H1 (cell line): ENCODE data around the gene NKTR. TPM values are rescaled to one million over a fixed set of nuclear protein-coding genes. Genes with fewer than 3 reads are reported as not detected.

Source experiments
- CTCF ChIA-PET: fragments of 300-600 bp; sonication (Branson Sonifier 250); formaldehyde crosslinking; loops from one replicate; lab custom pipeline; 2021; ENCODE audit not compliant: partially characterized antibody; lab: Charles Lee
- POLR2A ChIA-PET: fragments of 300-600 bp; sonication (Branson Sonifier 250); formaldehyde crosslinking; loops from one replicate; lab custom pipeline; 2021; ENCODE audit warnings: inconsistent platforms; ENCODE audit not compliant: partially characterized antibody; lab: Charles Lee
- DNase-seq, 2 experiments: peaks; one replicate each; pipeline versions ENCODE4 v3.0.0 to v3.0.0-alpha.2; 2010 to 2022; ENCODE audit warnings: low spot score in 2 of 2, low read depth in 1 of 2, mixed read lengths in 1 of 2
- FAIRE-seq: peaks from 2 replicates; lab custom pipeline; 2011; peaks lifted over from hg19 to GRCh38; lab: Jason Lieb, UNC
- H2AFZ ChIP-seq: 2 replicates; pipeline ENCODE4 v1.8.1; 2012; ENCODE audit warnings: low read length, inconsistent platforms
- H2AK5ac ChIP-seq: 2 replicates; pipeline ENCODE4 v1.6.1; 2013; ENCODE audit warnings: low read depth, low read length
- H2BK120ac ChIP-seq: replicated peaks from 2 replicates; pipeline ENCODE3; 2013; ENCODE audit warnings: low read depth, low read length, inconsistent platforms
- H2BK12ac ChIP-seq: 2 replicates; pipeline ENCODE4 v1.6.1; 2013; ENCODE audit warnings: low read depth, low read length
- H2BK15ac ChIP-seq: 2 replicates; pipeline ENCODE4 v1.6.1; 2013; ENCODE audit warnings: low read length
- H2BK20ac ChIP-seq: 2 replicates; pipeline ENCODE4 v1.6.1; 2013; ENCODE audit warnings: low read length
- H2BK5ac ChIP-seq: 2 replicates; pipeline ENCODE4 v1.6.1; 2013; ENCODE audit warnings: low read depth, low read length
- H3K14ac ChIP-seq: 2 replicates; pipeline ENCODE4 v1.6.1; 2013; ENCODE audit warnings: inconsistent platforms; ENCODE audit not compliant: insufficient read length
- H3K18ac ChIP-seq: 2 replicates; pipeline ENCODE4 v1.6.1; 2013; ENCODE audit warnings: low read length; ENCODE audit errors: extremely low read depth
- H3K23ac ChIP-seq: 2 replicates; pipeline ENCODE4 v1.6.1; 2013; ENCODE audit warnings: inconsistent platforms; ENCODE audit not compliant: insufficient read length
- H3K23me2 ChIP-seq: 2 replicates; pipeline ENCODE4 v1.6.1; 2013; ENCODE audit warnings: low read depth, low read length
- H3K27ac ChIP-seq: 2 replicates; pipeline ENCODE4 v1.6.1; 2011; ENCODE audit warnings: low read depth, low read length, inconsistent platforms
- H3K27me3 ChIP-seq, 4 experiments: replicated peaks in 1 of 4; 1 replicate in 1 of 4; 2 replicates in 3 of 4; pipeline versions ENCODE4 v1.6.1 to v1.8.1; 2011 to 2013; ENCODE audit warnings: low read length in 3 of 4, mild to moderate bottlenecking in 3 of 4, inconsistent platforms in 2 of 4, mixed read lengths in 2 of 4, moderate library complexity in 1 of 4; ENCODE audit not compliant: control insufficient read depth in 3 of 4, insufficient read depth in 3 of 4; ENCODE audit errors: extremely low read depth in 1 of 4
- H3K36me3 ChIP-seq, 4 experiments: 2 replicates each; pipeline versions ENCODE4 v1.6.1 to v1.8.1; 2011 to 2013; ENCODE audit warnings: mild to moderate bottlenecking in 4 of 4, low read length in 3 of 4, moderate library complexity in 2 of 4, control low read depth in 1 of 4, inconsistent platforms in 1 of 4; ENCODE audit not compliant: insufficient read depth in 4 of 4, control insufficient read depth in 2 of 4
- H3K4ac ChIP-seq: replicated peaks from 2 replicates; pipeline ENCODE3; 2013; ENCODE audit warnings: low read length, low read depth, mixed read lengths, inconsistent platforms; ENCODE audit not compliant: insufficient read length
- H3K4me1 ChIP-seq, 4 experiments: replicated peaks in 1 of 4; 1 replicate in 1 of 4; 2 replicates in 3 of 4; pipeline versions ENCODE4 v1.6.1 to v1.8.1; 2011 to 2013; ENCODE audit warnings: low read length in 3 of 4, inconsistent platforms in 2 of 4, mixed read lengths in 1 of 4; ENCODE audit not compliant: insufficient read depth in 4 of 4, control insufficient read depth in 3 of 4
- H3K4me2 ChIP-seq, 2 experiments: 2 replicates each; pipeline versions ENCODE4 v1.6.1 to v1.8.1; 2011 to 2013; ENCODE audit warnings: low read depth in 2 of 2, low read length in 2 of 2, control low read depth in 1 of 2, inconsistent platforms in 1 of 2, mild to moderate bottlenecking in 1 of 2; ENCODE audit not compliant: insufficient read depth in 1 of 2
- H3K4me3 ChIP-seq, 4 experiments: fragments of 200-600, 300-600 bp in 1 of 4; sonication (generic), shearing (Covaris generic), sonication (Bioruptor Twin) in 1 of 4; 2 replicates each; pipeline versions ENCODE4 v1.5.1 to v1.8.1; 2011 to 2016; ENCODE audit warnings: low read length in 4 of 4, low read depth in 3 of 4, control low read depth in 2 of 4, inconsistent platforms in 2 of 4, mild to moderate bottlenecking in 2 of 4, mixed read lengths in 1 of 4, moderate library complexity in 1 of 4; ENCODE audit not compliant: insufficient read depth in 2 of 4; ENCODE audit errors: extremely low read depth in 1 of 4
- H3K56ac ChIP-seq: replicated peaks from 2 replicates; pipeline ENCODE3; 2013; ENCODE audit warnings: low read depth, mild to moderate bottlenecking, mixed read lengths, low read length, inconsistent platforms; ENCODE audit not compliant: insufficient read length
- H3K79me1 ChIP-seq: 2 replicates; pipeline ENCODE4 v1.6.1; 2013; ENCODE audit warnings: low read depth, low read length, control low read depth
- H3K79me2 ChIP-seq, 2 experiments: 2 replicates each; pipeline versions ENCODE4 v1.6.1 to v1.8.1; 2012 to 2013; ENCODE audit warnings: low read length in 2 of 2, mild to moderate bottlenecking in 2 of 2, inconsistent platforms in 1 of 2; ENCODE audit not compliant: insufficient read depth in 2 of 2, control insufficient read depth in 1 of 2
- H3K9ac ChIP-seq, 4 experiments: replicated peaks in 1 of 4; 1 replicate in 1 of 4; 2 replicates in 3 of 4; pipeline versions ENCODE4 v1.6.1 to v1.8.1; 2011 to 2013; ENCODE audit warnings: low read depth in 3 of 4, low read length in 3 of 4, control low read depth in 2 of 4, mild to moderate bottlenecking in 2 of 4, moderate library complexity in 2 of 4, inconsistent platforms in 1 of 4; ENCODE audit errors: extremely low read depth in 1 of 4
- H3K9me3 ChIP-seq, 2 experiments: 2 replicates each; pipeline versions ENCODE4 v1.6.1 to v1.8.1; 2012 to 2013; ENCODE audit warnings: mild to moderate bottlenecking in 2 of 2, moderate library complexity in 2 of 2, control low read depth in 1 of 2, inconsistent platforms in 1 of 2, low read depth in 1 of 2, low read length in 1 of 2, mixed read lengths in 1 of 2; ENCODE audit not compliant: insufficient read depth in 2 of 2
- H4K20me1 ChIP-seq, 2 experiments: replicated peaks in 1 of 2; 2 replicates each; pipeline versions ENCODE3 to v1.8.1; 2011 to 2013; ENCODE audit warnings: inconsistent platforms in 2 of 2, low read length in 2 of 2, mild to moderate bottlenecking in 1 of 2; ENCODE audit not compliant: insufficient read depth in 2 of 2, control insufficient read depth in 1 of 2
- H4K5ac ChIP-seq: 2 replicates; pipeline ENCODE4 v1.6.1; 2013; ENCODE audit warnings: low read length, low read depth, mixed read lengths, inconsistent platforms; ENCODE audit not compliant: insufficient read length
- H4K8ac ChIP-seq: 2 replicates; pipeline ENCODE4 v1.8.0; 2013; ENCODE audit warnings: mild to moderate bottlenecking, moderate library complexity, low read length, inconsistent platforms; ENCODE audit not compliant: insufficient read depth; ENCODE audit errors: extremely low read depth
- H4K91ac ChIP-seq: replicated peaks from 2 replicates; pipeline ENCODE3; 2013; ENCODE audit warnings: low read length, mixed read lengths, inconsistent platforms; ENCODE audit not compliant: insufficient read length
- CHD2 ChIP-seq: IDR thresholded peaks from 2 replicates; pipeline ENCODE4 v1.6.1; 2012; ENCODE audit warnings: low read length, improper control_type of control experiment
- MAFK ChIP-seq: IDR thresholded peaks from 2 replicates; pipeline ENCODE4 v1.6.1; 2012; ENCODE audit warnings: low read depth, mild to moderate bottlenecking, improper control_type of control experiment, low read length
- SP4 ChIP-seq: IDR thresholded peaks from 2 replicates; pipeline ENCODE4 v1.6.1; 2012; ENCODE audit warnings: low read length, inconsistent platforms
- WGBS, 2 experiments: shearing (Covaris generic) in 1 of 2; methylation state at CpG; one replicate each; pipeline versions ENCODE4 v1.1.6 to v1.1.7; 2013 to 2015; ENCODE audit warnings: low lambda C conversion rate in 2 of 2, mixed read lengths in 2 of 2, inconsistent platforms in 1 of 2, low coverage in 1 of 2, missing lambda C conversion rate in 1 of 2; ENCODE audit not compliant: insufficient replicate concordance in 2 of 2, insufficient coverage in 1 of 2, insufficient read length in 1 of 2; ENCODE audit errors: extremely low coverage in 1 of 2, missing lambda C conversion rate in 1 of 2; 5-methylcytosine and 5-hydroxymethylcytosine counted together
- polyA plus RNA-seq, 7 experiments: library from polyadenylated mRNA; depleted of rRNA in 3 of 7; stranded (reverse) in 5 of 7; unstranded in 2 of 7; fragments of >200 nt in 5 of 7; fragments of 200-250 nt in 2 of 7; gene quantifications; 1 replicate in 5 of 7; 2 replicates in 1 of 7; 4 replicates in 1 of 7; pipeline versions ENCODE4 v1.2.1 to v1.2.3, GENCODE V29; 2011 to 2013; ENCODE audit warnings: missing spikeins in 2 of 7, mixed read lengths in 2 of 7
- total RNA-seq: library from RNA; stranded (reverse); fragmentation: NEBNext Ultra II Directional; extraction: Animal tissue kit (Norgen Biotek cat#: 25700); gene quantifications from 2 replicates; pipeline ENCODE4 v1.2.1, GENCODE V29; 2021
- TF ChIP-seq, protein P1 (sequence below), 3 experiments: IDR thresholded peaks; 1 replicate in 2 of 3; 2 replicates in 1 of 3; pipeline versions ENCODE4 v1.5.1 to v1.6.1; 2011; ENCODE audit warnings: low read length in 3 of 3, mild to moderate bottlenecking in 3 of 3, inconsistent platforms in 2 of 3, low read depth in 1 of 3, moderate library complexity in 1 of 3; ENCODE audit not compliant: insufficient read depth in 1 of 3; ENCODE audit errors: control extremely low read depth in 1 of 3

Gene NKTR
- total and polyA plus RNA-seq, 2 of the 8 experiments (the other 6 are each of a cell fraction or from before 2014, with no cell fraction given), result 24.1 to 62.2 TPM

GRCh38 chr3:42686832-42687650 is 86.6 kb downstream of the NKTR start:
- no peak overlapping the region for H3K9ac ChIP-seq
- H3K4me1 ChIP-seq, result peaks cover 0 to 10% (median 4%) of the 10 kb centered on the region in 4 experiments; a peak in 4 of 7 replicates
- H4K8ac ChIP-seq, result no peak overlapping the region
- H3K18ac ChIP-seq, result no peak overlapping the region
- H4K20me1 ChIP-seq, result no peaks in the 10 kb centered on the region
- no peak overlapping the region for H3K4me2 ChIP-seq
- H4K91ac ChIP-seq, result no peak overlapping the region
- H3K27me3 ChIP-seq, result no peaks in the 10 kb centered on the region
- H3K9me3 ChIP-seq, result no peaks in the 10 kb centered on the region
- no peaks in the 10 kb centered on the region for H3K79me1 ChIP-seq
- no peaks in the 10 kb centered on the region for H3K23me2 ChIP-seq
- H3K27ac ChIP-seq, result no peak overlapping the region
- H2BK15ac ChIP-seq, result no peak overlapping the region
- no peak overlapping the region for H2AFZ ChIP-seq
- H3K56ac ChIP-seq, result no peak overlapping the region
- no peak overlapping the region; the same call in 1 of the 2 replicates for H2BK5ac ChIP-seq
- 96% methylated on average over 7 of the region's 7 CpGs; no CpG with 5 or more reads in 1 of the 2 experiments for WGBS, 2 experiments
- POLR2A ChIA-PET, result interaction anchor here (1.0 kb wide), 1 partner anchor 26 kb away, joined by 4 read pairs; no protein-coding TSS in a partner anchor
- no peak overlapping the region for H2BK20ac ChIP-seq
- no peak for DNase-seq
- no peaks in the 10 kb centered on the region for H3K79me2 ChIP-seq
- no peak overlapping the region for H3K23ac ChIP-seq
- H3K4me3 ChIP-seq, result no peak overlapping the region
- H4K5ac ChIP-seq, result no peak overlapping the region
- H2BK12ac ChIP-seq, result no peak overlapping the region
- H3K14ac ChIP-seq, result no peak overlapping the region
- no peak overlapping the region for H3K4ac ChIP-seq
- TF ChIP-seq, protein P1, sequence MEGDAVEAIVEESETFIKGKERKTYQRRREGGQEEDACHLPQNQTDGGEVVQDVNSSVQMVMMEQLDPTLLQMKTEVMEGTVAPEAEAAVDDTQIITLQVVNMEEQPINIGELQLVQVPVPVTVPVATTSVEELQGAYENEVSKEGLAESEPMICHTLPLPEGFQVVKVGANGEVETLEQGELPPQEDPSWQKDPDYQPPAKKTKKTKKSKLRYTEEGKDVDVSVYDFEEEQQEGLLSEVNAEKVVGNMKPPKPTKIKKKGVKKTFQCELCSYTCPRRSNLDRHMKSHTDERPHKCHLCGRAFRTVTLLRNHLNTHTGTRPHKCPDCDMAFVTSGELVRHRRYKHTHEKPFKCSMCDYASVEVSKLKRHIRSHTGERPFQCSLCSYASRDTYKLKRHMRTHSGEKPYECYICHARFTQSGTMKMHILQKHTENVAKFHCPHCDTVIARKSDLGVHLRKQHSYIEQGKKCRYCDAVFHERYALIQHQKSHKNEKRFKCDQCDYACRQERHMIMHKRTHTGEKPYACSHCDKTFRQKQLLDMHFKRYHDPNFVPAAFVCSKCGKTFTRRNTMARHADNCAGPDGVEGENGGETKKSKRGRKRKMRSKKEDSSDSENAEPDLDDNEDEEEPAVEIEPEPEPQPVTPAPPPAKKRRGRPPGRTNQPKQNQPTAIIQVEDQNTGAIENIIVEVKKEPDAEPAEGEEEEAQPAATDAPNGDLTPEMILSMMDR (IDR thresholded peaks at IDR 0.05; ENCODE audit: control extremely low read depth in 1 of 3, insufficient read depth in 1 of 3, low read depth in 1 of 3, low read length in 3 of 3), result no peak
- no peak for TF ChIP-seq CHD2
- no peak for TF ChIP-seq MAFK
- TF ChIP-seq SP4, result no peak
- TF ChIP-seq, all 59 proteins: peak for 0
- Histone ChIP-seq H2AK5ac (no peak overlapping the region), H3K36me3 (no peaks in the 10 kb centered on the region), H2BK120ac (no peak overlapping the region)
- CTCF ChIA-PET, result interaction anchor here (1.4 to 2.9 kb wide), 2 partner anchors 12 to 63 kb away, joined by 3 to 9 read pairs; no protein-coding TSS in a partner anchor
- no peak for FAIRE-seq
